GM12875 (cell line): ENCODE results near the gene SEMA3E.
"Not testable (repeated sequence)": the region's sequence is repeated elsewhere in the genome, so short reads cannot be mapped to it uniquely, and the experiment has no call there.

Source experiments
- H3K4me3 ChIP-seq: one replicate; pipeline ENCODE4 v1.5.1; 2011; ENCODE audit warnings: low read depth, low read length, control low read depth
- TF ChIP-seq, protein P1 (sequence below): IDR thresholded peaks from 2 replicates; pipeline ENCODE4 v1.5.1; 2011; ENCODE audit warnings: low read depth, mild to moderate bottlenecking, control low read depth, inconsistent platforms, low read length, moderate library complexity, borderline replicate concordance; ENCODE audit not compliant: insufficient read depth

The SEMA3E gene

DNA sequence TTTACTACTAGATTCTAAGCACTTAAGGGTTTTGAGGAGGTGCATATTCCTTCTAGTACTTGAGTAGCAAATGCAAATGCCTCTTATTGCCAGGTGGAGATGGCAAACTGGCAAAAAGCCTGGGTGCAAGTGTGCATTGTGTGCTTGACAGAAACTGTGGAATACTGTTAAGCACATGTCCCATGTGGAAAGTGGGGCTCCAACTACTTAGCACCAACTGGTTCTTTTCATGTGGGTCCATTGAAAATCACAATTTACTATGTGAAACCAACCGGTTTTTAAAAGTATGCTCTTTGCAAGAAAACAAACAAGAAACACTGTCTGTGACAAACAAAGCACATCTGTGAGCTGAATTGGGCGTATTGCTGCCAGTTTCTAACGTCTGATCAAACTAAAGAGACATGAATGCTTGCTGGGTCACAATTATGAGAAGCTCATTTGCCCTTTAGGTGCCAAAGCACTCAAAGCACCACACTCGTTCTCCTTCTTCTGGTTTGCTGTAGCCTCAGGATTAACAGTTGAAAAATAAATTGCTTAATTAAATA lies 197.4 kb downstream of the SEMA3E start:
- TF ChIP-seq, protein P1, sequence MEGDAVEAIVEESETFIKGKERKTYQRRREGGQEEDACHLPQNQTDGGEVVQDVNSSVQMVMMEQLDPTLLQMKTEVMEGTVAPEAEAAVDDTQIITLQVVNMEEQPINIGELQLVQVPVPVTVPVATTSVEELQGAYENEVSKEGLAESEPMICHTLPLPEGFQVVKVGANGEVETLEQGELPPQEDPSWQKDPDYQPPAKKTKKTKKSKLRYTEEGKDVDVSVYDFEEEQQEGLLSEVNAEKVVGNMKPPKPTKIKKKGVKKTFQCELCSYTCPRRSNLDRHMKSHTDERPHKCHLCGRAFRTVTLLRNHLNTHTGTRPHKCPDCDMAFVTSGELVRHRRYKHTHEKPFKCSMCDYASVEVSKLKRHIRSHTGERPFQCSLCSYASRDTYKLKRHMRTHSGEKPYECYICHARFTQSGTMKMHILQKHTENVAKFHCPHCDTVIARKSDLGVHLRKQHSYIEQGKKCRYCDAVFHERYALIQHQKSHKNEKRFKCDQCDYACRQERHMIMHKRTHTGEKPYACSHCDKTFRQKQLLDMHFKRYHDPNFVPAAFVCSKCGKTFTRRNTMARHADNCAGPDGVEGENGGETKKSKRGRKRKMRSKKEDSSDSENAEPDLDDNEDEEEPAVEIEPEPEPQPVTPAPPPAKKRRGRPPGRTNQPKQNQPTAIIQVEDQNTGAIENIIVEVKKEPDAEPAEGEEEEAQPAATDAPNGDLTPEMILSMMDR = no peak
- H3K4me3 ChIP-seq = no peak overlapping the region

DNA sequence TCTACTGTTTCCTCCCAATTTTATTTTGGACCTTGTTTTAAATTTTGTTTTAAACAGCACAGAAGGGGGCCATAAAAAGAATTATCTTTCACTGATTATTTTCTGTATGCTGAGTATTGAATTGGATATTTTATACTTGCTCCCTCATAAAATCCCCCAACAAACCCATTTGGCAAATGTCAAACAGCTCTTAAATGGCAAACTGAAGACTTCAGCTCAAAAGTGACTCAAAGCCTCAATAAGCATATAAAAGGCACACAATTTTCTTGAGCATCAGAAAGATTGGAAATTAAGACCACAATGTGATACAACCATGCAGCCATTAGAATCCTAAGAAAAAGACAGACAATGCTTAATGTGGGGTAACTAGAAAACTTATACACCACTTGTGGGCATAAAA lies 199.2 kb downstream of the SEMA3E start:
- TF ChIP-seq, protein P1 = no peak
- H3K4me3 ChIP-seq = no peak overlapping the region

DNA sequence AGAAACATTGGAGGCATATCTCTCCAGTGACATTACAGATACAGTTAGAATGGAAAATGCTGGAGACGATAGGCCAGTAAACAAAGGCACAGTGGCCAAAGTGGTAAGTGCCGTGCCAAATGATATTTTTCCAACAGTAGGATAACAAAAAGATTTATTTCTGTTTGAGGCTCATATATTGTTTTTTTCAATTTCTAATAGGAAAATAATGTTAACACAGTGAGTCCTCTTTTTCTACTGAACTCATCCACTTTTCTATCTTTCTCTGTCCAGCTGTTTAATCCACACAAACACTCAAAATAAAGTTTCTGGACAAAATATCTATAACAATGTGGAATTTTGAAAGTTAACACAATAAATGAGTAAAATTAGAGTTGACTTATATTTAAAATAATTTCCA lies 201.3 kb downstream of the SEMA3E start:
- TF ChIP-seq, protein P1 = no peak
- H3K4me3 ChIP-seq = no peak overlapping the region

DNA sequence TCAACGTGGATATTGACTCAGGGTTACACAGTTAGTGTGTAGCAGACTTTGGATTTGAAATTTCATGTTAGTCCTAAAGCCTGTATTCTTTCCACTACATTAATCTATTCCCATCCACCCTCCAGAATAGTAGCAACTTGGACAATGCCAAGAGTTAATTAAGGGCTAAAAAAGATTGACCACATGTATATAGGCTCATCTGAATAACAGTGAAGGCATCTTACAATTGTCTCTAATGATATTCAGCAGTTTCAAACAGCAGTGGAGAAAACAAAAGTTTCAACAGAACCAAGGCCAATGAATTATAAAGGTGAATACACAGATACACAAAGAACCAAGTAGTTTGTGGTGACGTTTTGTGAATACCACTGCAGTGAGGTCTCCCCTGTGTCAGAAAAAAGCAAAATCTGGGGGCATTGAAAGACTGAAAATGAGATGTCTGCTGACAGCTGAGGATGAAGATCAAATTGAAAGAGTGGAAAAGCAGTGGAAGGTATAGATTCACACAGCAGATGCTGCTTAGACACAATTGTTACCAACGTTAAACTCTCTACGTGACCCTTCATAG lies 202.8 kb downstream of the SEMA3E start:
- TF ChIP-seq, protein P1 = no peak
- H3K4me3 ChIP-seq = no peak overlapping the region

DNA sequence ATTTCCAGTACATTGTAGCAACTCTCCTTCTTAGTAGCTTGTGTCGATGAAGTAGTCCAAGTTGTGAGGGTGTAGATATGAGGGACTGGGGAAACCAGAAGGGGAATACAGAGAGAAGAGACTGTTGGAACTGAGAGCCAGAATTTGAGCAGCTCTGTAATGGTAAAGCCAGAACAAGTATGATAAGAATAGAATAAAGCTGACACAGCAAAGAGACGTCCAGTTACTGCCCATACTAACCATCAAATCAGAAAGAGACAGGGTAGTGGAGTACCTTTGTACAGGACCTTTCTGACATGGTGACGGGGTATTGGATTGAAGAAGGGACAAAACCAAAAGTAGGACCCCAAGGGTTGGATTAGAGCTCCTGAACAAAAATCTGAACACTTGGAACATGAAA lies 206.0 kb downstream of the SEMA3E start:
- no peak overlapping the region for H3K4me3 ChIP-seq
- TF ChIP-seq, protein P1 = no peak

DNA sequence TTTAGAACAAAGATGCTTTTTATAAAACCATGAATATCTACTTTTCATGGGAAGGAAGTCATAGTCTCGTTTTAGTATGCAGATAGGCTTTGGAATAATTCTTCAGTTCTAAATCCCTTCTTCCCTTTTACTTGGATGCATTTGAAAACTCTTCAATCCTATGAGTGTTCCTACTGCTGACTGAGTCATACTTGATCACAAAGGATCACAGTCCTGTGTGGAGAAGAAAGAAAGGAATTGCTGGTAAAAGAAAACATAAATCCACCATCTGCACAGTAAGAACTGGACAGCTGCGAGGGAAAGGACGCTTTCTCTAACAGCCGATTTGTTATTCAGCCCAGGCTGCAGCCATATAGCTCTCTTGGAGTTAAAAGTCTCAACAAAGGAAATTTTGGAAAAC lies 209.9 kb downstream of the SEMA3E start:
- H3K4me3 ChIP-seq = no peak overlapping the region
- TF ChIP-seq, protein P1 = no peak

DNA sequence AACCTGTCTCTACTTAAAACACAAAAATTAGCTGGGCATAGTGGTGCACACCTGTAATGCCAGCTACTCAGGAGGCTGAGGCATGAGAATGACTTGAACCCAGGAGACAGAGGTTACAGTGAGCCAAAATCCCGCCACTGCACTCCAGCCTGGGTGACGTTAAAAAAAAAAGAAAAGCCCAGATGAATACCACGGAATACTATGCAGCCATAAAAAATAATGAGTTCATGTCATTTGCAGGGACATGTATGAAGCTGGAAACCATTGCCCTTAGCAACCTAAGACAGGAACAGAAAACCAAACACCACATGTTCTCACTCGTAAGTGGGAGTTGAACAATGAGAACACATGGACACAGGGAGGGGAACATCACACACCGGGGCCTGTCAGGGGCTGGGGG lies 218.7 kb downstream of the SEMA3E start:
- not testable (repeated sequence) for H3K4me3 ChIP-seq
